ENCODE results near the gene ATP8A2. TPM values are rescaled to one million over a fixed set of nuclear protein-coding genes. Genes with fewer than 3 reads are reported as not detected.

ATP8A2 gene
- total and polyA plus RNA-seq, 2 of the 4 experiments (the other 2 are of a cell fraction), result 0.02 to 0.18 TPM

GRCh38 chr13:26034018-26034417, 662.2 kb downstream of the ATP8A2 start:
- in situ Hi-C loops (cut with MboI; ENCODE audit: low sequenced_read_pairs), result no loop called here
- Histone ChIP-seq H4K5ac (ENCODE audit: low read depth, low read length) (no peak overlapping the region), H3K18ac (ENCODE audit: low read depth, low read length) (no peak overlapping the region), H2BK5ac (ENCODE audit: low read depth, low read length, poor library complexity, severe bottlenecking) (no peak overlapping the region), H4K91ac (ENCODE audit: insufficient read depth, low read depth, low read length) (no peak overlapping the region), H3K9me3 (ENCODE audit: control insufficient read depth, insufficient read depth, low read length) (no peaks in the 10 kb centered on the region), H2BK15ac (ENCODE audit: low read depth, low read length) (no peak overlapping the region), H2AFZ (replicated peaks; ENCODE audit: low read length, poor library complexity) (no peak overlapping the region), H3K79me1 (ENCODE audit: low read depth in 1 of 2, low read length in 2 of 2) (no peaks in the 10 kb centered on the region), H3K4me1 (ENCODE audit: control insufficient read depth, insufficient read depth, low read length) (no peaks in the 10 kb centered on the region), H3K23ac (ENCODE audit: low read depth, low read length) (no peak overlapping the region), H3K4ac (ENCODE audit: low read depth, low read length) (no peak overlapping the region), H3K9me1 (ENCODE audit: insufficient read depth, low read length) (no peaks in the 10 kb centered on the region), H3K27me3 (ENCODE audit: control insufficient read depth, insufficient read depth, low read length) (no peaks in the 10 kb centered on the region), H3K36me3 (ENCODE audit: control insufficient read depth, insufficient read depth, low read length) (no peaks in the 10 kb centered on the region), H2BK20ac (ENCODE audit: low read depth, low read length) (no peak overlapping the region), H3K9ac (ENCODE audit: low read depth, low read length) (no peak overlapping the region), H3K56ac (ENCODE audit: extremely low read depth, insufficient read depth, low read length) (no peak overlapping the region), H4K8ac (ENCODE audit: low read depth in 2 of 2, low read length in 2 of 2) (no peak overlapping the region), H2AK5ac (ENCODE audit: low read depth, low read length) (no peak overlapping the region), H3K4me3 (ENCODE audit: insufficient read depth, low read depth, low read length) (no peak overlapping the region), H3K27ac (ENCODE audit: insufficient read depth, low read length) (no peak overlapping the region), H2AK9ac (replicated peaks; ENCODE audit: low read depth, low read length, poor library complexity) (no peak overlapping the region), H2BK120ac (ENCODE audit: low read depth, low read length) (no peak overlapping the region), H3K4me2 (ENCODE audit: low read depth, low read length) (no peak overlapping the region), H4K20me1 (ENCODE audit: insufficient read depth, low read length) (no peaks in the 10 kb centered on the region), H3K14ac (replicated peaks; ENCODE audit: low read depth, low read length) (no peak overlapping the region)
- 40% methylated on average over 1 of the region's 3 CpGs; no CpG with 5 or more reads in 1 of the 2 experiments for WGBS, 2 experiments (ENCODE audit: extremely low coverage in 2 of 2, insufficient read length in 1 of 2)
- POLR2A ChIA-PET (ENCODE audit: unreplicated experiment), result no interaction called here
- dilution Hi-C loops (cut with HindIII; ENCODE audit: low sequenced_read_pairs, unreplicated experiment), result no loop called here
- intact Hi-C loops (cut with micrococcal nuclease), result no loop called here
- no peak for DNase-seq
- TF ChIP-seq CHD1 (IDR thresholded peaks at IDR 0.05; ENCODE audit: low read depth, low read length) (no peak), MAZ (IDR thresholded peaks at IDR 0.05; ENCODE audit: borderline replicate concordance, low read depth, low read length) (no peak), MAFK (IDR thresholded peaks at IDR 0.05; ENCODE audit: low read depth, low read length) (no peak), BHLHE40 (IDR thresholded peaks at IDR 0.05; ENCODE audit: low read depth, low read length) (no peak), RFX5 (IDR thresholded peaks at IDR 0.05; ENCODE audit: low read depth, low read length) (no peak), RAD21 (IDR thresholded peaks at IDR 0.05; ENCODE audit: low read length) (no peak), FOS (IDR thresholded peaks at IDR 0.05; ENCODE audit: low read depth, low read length) (no peak), CEBPB (IDR thresholded peaks at IDR 0.05; ENCODE audit: low read depth, low read length) (no peak), RCOR1 (IDR thresholded peaks at IDR 0.05; ENCODE audit: insufficient replicate concordance, low read length) (no peak), USF2 (IDR thresholded peaks at IDR 0.05; ENCODE audit: low read depth, low read length) (no peak), SMC3 (IDR thresholded peaks at IDR 0.05; ENCODE audit: low read depth, low read length) (no peak)
- CTCF ChIA-PET, result no interaction called here
- ATAC-seq (ENCODE audit: low read depth), result no peak
- BruUV-seq (replicated peaks), result no TSS peak
